Dedifferentiated amniotic fluid mesenchymal stem cell (primary cell): ENCODE data around the gene NFATC2.
A peak's percentile ranks its signal among the peaks of the same experiment; 100 is the strongest.

Experiments used
- DNase-seq: peaks from one replicate; pipeline ENCODE4 v3.0.0-alpha.2; 2016; ENCODE audit errors: extremely low spot score

The NFATC2 gene

DNA sequence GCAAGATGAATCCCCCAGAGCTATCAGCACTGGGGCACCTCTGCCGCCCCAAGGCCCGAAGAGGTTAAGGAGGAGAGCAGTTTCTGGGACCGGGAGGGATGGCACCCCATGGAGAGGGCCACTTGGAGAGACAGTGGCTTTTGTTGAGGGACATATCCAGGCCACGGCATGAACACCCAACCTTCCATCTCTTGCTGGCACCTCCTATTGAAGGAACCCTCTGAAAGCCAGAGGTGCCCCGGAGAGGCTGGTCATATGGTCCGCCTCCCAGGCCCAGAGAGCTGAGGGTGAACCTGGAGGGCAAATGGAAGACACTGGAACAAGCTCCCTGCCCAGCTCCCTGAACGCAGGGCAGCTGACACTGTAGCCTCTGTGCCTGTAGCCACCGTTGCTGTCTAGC lies 167.0 kb downstream of the NFATC2 start:
- DNase-seq: no peak

DNA sequence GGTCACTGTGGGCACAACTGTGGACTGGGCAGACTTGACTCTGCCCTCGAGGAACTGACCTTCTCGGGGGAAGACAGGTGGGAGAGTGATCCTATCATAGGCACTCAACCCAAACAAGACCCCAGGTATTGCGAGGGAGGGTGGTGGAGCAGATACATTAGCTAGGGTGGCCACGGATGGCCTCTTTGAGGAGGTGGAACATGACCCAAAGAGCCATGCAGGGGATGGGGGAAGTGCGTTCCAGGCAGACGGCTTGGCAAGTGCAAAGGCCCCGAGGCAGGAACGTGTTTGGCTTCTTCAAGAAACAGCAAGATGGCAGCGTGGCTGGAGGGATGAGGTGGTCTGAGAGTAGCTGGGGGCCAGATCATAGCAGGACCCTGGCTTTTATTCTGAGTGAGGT lies 167.6 kb downstream of the NFATC2 start:
- DNase-seq: no peak

DNA sequence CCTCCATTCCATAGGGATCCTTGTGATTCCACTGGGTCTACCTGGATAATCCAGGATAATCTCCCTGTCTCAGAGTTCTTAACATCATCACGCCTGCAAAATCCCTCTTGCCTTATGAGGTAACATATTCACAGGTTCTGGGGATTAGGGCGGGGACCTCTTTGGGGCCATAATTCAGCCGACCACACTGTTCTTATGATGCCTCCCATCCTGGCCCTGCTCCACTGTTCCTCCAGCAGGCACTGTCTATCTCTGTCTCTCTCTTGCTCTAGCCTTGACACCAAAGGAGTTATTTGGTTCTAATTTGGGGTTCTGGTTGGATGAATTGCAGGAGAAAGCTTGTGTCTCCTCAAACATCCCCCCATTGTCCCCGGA lies 168.1 kb downstream of the NFATC2 start:
- DNase-seq: no peak

DNA sequence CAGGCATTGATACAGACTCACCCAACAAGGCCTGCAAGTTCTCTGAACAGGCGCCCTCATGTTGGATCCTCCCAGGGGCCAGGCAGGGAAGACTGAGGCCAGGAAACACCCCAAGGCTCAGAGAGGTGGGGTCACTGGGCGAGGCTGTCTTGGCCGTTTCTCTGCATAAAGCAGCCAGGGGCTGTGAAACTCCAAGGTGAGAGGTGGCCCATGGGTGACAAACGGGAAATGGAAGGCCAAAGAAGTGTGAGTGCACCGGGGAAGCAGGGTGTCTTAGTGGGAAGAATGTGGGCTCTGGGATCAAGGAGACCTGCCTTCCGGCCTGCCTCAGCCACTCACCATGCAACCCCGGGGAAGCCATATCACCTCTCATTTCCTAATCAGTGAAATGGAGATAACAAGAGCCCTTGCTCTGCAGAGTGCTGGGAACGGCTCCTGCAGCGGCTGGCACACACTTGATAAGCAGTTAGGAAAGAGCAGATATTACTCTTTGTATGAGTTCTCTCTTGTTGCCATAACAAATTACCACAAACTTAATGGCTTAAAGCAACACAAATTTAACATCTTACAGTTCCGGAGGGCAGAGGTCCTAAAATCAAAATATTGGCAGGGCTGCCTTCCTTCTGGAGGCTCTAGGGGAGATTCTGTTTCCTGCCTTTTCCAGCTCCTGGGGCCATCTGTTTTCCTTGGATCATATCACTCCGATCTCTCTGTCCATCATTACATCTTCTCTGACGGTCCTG lies 168.6 kb downstream of the NFATC2 start:
- DNase-seq: no peak

DNA sequence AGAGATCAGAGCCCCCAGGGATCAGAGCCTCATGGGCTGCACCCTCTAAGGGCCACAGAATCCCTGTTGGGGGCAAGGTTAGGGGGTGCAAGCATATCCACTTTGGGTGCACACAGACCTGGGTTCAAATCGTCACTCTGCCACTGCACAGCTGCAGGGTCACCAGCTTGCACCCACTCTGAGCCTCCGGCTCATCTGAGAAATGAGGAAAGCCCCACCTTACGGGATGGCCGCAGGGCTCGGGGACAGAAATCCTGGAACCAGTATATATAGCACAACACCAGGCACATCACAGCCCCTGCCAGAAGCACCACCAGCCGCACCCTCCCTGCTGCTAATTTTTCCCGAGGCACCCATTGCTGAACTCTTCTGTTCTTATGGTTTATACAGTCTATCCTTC lies 169.6 kb downstream of the NFATC2 start:
- no peak for DNase-seq

DNA sequence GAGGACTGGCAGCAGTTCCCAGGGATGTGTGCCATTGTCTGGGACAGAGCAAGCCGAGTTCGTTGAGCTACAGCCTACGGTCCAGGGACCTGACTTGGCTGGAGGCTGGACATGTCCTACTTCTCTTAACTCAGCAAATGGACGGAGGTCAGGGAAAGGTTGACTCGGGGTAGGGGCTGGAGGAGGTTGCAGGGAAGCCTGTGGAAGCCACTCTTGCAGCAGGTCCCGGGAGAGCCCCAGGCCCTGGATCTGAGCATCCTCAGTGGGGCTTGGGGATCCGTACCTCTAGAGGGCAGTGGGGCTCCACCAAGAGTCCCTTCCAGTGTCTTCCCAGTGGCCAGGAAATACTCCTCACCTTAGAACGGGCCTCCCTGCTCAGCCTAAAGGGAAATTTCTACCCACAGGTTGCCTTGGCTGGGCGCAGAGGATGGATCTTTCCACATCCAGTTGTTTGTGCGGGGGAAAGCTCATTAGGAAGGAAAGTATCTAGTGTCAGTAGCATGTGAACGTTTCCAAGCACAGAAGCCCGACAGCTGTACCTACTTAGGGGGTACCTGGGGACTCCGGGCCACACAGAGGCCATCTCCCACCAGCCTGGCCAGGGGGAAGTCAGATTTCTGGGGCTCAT lies 170.2 kb downstream of the NFATC2 start:
- peak; percentile 54 for DNase-seq

DNA sequence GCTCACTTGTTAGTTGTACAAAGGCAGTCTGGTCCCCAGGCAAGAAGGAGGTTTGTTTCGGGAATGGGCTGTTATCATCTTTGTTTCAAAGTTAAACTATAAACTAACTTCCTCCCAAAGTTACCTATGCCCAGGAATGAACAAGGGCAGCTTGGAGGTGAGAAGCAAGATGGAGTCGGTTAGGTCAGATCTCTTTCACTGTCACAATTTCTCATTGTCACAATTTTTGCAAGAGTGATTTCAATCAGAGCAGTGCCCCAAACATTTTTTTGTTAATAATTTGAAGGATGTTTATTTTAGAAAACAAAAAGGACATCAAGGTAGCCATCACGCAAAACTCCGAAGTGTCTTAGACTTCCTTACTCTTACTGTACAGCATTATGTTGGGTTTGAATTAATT lies 170.8 kb downstream of the NFATC2 start:
- no peak for DNase-seq

DNA sequence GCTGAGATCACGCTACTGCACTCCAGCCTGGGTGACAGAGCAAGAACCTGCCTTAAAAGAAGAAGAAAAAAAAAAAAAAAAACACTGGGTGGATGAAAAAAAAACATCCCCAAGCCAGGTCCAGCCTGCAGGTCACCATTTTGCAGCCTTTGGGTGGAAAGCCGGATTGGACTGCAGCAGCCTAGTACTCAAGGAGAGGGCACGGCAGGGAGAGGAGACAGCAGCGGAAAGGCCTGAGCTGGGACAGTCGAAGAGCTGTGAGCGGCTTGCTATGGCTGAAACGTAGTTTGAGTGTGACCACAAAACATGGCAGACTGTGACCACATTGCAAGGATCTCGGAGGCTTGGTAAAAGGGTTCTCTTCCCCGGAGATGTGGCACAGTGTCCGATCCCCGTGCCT lies 173.0 kb downstream of the NFATC2 start:
- no peak for DNase-seq

DNA sequence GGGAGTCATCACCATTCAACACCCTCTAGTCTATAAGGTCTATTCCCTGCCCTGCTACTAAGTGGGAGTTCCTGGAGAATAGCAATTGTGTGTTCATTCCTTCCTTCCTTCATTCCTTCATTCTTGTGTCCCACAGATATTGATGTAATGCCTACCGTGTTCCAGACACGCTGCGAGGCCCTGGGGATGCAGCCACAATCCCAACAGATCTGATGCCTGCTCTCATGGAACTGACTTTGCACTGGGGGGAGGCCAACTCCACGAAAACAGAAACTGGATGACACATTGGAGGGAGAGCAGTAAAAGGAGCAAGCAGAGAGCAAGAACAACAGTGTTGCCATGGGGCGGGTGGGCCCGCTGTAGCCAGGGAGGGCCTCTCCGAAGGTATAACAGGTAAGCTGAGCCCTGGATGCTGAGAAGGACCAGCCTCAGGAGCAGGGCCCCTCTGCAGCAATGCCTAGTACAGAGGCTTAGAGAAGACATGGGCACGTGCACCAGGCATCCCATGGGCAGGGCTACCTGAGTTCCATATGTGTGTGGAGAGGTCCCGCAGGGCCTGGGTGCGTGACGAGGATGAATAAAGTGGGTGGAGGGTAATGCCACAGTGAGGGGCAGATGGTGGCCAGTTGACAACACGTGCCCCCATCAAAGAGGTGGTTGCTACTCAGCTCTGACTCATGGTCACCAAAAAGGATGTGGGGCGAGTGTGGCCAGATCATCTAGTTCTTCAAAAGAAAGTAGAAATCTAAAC lies 173.9 kb downstream of the NFATC2 start:
- DNase-seq: no peak

DNA sequence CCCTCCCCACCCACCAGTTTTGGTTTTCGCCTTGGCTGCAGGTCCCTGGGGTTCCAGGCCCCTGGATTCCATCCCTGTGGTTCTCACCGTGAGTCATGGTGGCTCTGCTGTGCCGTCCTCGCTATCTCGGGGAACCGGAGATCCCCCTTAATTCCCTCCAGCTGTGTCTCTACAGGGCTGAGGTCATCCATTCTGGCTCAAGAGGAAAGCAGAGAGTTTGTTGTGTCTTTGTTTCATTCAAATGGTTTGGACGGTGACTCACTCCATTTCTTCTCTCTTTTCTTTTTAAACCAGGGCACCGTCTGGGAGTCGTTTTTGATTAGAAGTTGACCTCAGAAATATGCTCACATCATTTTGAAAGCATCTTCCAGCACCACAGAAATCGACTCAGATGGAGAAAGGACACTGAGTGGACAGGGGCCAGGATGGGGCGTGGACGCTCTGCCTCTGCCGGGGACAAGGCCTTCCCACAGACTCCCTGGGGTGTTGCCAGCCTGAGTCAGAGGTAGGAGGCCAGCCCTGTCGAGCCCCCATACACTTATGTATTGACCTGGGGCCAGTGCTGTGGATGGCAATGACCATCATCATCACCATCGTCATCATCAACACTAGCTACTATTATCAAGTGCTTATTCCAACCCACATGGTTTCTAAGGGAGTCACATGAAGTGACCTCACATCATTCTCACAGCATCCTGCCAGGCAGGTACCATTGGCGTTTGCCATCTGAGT lies 176.2 kb downstream of the NFATC2 start:
- DNase-seq: peak; percentile 98

DNA sequence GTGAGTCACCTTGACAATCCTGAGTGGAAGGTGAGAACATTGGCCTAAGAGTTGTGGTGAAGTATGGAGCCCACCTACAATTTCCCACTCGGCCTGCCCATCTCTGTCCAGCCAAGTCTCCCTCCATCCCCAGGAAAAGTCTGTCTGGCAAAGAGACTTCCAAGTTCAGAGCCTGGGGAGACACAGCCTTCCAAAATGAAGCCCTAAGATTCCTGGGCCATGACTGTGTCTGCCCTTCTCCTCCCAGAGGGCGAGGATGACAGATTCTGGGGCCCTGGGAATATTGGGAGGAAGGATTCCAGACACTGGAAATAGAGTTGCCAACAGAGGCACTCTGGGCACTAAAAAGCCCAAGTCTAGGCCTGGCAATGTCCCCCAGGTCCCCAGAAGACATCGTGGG lies 176.8 kb downstream of the NFATC2 start:
- DNase-seq: peak; percentile 56

DNA sequence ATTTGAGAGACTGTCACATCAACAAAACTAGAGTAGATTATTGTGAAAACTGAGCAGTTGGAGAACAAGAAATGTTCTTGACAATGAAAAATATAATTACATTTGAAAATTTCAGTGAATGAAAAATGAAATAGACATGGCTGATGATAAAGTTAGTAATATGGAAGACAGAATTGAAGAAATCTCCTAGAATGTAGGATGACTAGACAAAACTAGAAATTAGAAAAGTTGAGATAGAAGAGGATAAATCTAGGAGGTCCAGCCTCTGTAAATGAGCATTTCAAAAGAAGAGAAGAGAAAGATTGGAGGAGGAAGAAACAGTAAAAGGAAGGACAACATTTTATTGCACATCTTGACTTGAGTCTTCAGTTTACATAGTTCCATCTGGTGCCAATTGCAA lies 178.7 kb downstream of the NFATC2 start:
- DNase-seq: no peak

DNA sequence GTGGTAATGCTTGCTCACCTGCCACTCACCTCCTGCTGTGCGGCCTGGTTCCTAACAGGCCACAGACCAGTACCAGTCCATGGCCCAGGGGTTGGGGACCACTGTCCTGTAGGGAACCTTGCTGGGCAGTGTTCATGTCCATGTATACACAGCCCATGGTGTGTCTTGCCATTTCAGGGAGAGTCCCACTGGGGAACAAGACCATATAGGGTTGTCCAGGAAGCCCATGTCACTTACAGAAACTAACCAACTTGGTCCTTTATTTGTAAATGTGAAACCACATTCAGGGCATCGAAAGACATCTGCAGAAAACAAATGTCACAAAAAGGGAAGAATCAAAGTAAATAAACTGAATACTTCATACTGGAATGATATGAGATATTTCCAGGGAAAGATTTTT lies 179.1 kb downstream of the NFATC2 start:
- DNase-seq: no peak

DNA sequence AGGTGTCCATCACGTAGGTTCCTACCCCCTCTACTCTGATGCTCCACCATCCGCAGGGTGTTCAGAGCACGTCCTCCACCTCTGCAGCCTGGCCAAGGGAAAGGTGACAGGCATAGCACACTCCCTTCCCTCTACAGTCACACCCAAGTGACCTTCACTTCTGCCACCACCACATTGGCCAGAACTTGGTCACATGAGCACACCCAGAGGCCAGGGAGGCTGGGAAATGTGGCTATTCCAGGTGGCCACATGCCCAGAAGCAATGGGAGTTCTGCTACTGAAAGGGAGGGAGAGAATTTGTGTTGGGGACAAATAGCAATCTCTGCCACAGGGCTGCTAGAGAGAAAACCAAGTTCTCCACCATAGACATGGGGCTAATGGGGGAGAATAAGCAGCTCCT lies 180.3 kb downstream of the NFATC2 start:
- DNase-seq: no peak

DNA sequence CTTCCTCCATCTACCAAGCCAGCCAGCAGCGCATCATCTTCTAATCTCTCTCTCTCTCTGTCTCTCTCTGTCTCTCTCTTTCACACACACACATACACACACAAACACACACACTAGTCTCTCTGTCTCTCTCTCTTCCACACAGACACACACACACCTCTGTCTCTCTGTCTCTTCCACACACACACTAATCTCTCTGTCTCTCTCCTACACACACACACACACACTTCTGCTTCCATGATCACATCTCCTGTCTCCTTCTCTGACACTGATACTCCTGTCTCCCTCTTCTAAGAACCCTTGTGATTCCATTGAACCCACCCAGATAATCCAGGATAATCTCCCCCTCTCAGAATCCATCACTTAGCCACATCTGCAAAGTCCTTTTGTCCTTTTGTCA lies 181.3 kb downstream of the NFATC2 start:
- no peak for DNase-seq

DNA sequence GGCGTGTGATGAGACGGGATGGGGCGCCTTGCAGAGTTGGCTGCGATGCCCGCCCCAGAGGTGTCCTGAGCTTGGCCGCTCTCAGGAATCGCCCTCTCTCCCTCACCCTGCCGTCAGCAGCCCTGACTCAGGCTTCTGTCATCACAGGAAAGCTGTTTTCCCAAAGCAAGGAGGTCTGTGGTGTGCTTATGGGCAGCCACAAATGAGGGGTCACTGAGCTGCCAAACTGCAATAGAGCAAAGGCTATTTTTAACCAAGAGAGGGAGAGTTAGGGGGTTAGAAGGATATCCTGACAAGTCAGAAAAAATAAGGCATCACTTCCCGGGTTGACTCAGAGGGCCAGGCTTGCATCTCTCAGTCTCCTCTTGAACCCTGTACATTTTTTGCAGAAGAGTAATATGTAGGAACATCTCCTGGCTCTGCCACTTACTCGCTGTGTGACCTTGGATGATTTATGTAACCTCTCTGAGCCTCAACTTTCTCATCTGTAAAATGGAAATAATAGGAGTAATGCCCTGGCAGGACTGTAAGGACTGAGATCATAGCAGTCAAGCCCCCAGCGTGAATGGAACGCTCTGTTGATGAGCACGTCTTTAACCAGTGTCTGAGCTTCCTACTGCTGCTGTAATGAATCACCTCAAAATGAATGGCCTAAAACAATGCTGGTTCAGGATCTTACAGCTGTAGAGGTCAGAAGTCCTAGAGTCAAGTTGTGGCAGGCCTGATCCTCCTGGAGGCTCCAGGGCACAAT lies 181.9 kb downstream of the NFATC2 start:
- DNase-seq: peak; percentile 75

DNA sequence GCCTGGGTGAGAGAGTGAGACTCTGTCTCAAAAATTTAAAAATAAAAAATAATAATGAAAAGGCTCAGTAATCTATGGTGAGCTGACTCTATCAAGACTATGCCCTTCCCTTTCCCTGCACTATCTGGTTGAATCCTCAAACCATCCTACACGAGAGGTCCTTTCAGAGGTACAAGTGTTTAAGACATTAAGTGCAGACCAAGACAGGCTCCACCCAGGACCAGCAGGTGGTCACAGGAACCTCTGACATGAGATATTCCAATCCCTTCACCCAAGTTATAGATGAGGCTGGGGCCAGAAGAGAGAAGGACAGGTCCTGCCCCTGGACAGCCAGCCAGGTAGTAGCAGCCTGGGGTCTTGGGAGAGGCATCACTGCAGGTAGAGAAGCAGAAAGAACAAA lies 182.6 kb downstream of the NFATC2 start:
- no peak for DNase-seq

DNA sequence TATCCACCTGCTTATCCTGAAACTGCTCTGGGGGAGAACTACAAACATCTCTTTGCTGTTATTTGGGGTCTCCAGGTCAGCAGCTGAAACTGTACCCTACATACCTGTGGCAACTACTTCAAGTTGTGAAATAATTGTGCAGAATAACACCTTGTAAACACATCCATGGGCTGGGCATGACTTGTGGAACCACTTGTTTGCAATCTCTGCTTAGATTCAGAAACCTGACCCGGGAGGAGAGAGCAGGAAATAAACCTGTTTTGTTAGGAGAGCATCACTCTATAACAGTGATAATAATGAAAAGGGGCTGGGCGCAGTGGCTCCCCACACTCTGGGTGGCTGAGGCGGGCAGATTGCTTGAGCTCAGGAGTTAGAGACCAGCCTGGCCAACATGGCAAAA lies 183.1 kb downstream of the NFATC2 start:
- DNase-seq: no peak

DNA sequence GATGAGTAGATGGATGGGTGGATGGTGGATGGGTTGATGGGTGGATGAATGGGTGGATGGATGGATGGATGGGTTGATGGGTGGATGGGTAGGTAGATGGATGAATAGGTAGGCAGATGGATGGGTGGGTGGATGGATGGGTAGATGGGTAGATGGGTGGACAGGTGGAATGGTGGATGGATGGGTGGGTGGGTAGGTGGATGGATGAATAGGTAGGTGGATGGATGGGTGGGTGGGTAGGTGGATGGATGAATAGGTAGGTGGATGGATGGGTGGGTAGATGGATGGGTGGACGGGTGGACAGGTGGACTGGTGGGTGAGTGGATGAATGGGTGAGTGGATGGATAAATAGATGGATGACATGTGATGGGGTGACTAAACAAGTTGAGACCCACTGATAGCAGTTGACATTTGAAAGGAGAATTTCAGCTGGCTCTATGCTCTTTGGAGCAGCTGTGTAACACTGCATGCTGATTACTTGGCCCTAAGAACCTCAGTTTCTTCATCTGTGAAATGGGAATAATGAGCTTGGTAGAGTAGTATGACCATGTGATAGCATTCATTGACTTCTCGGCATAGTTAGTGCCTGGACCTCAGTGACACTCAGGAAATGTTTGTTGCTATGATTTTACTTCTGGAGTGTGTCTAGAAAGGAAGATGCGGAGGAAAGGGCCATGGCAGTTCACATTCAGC lies 184.3 kb downstream of the NFATC2 start:
- no peak for DNase-seq

DNA sequence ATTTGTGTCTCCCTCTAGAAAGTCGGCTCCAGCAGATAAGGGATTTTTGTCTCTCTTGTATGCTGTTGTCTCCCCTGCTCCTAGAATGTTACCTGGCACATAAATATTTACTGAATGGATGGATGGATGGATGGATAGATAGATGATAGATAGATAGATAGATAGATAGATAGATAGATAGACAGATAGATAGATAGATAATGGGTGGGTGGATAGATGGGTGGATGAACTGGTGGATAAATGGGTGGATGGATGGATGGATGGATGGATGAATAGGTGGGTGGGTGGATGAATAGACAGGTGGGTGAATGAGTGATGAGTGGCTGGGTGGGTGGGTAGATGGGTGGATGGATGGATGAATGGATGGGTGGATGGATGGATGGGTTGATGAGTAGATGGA lies 185.0 kb downstream of the NFATC2 start:
- no peak for DNase-seq

DNA sequence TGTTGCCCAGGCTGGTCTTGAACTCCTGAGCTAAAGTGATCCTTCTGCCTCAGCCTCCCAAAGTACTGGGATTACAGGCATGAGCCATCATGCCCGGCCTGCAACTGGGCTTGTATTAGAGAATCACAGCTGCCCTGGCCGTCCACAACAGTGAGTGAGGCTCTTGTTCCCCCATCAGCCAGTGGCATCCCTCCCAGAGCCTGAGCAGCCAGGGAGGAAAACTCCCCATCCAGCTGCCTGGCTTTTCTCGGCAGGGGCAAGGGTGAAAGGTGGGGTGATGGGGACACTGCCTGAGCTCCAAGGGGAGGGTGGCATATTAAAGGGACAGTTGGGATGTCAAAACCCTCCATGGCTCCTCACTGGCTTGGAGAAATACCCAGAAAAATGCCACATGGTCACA lies 185.6 kb downstream of the NFATC2 start:
- DNase-seq: no peak
